B cell (primary cell): ENCODE measurements around the gene RNF213. TPM values are rescaled to one million over a fixed set of nuclear protein-coding genes. Genes with fewer than 3 reads are reported as not detected.
A peak's percentile ranks its signal among the peaks of the same experiment; 100 is the strongest.

Experiments used
- ATAC-seq: fragments of 200-7000 bp; cut with Tn5 transposase; one replicate; pipeline ENCODE4 v1.10.0; 2021; ENCODE audit warnings: low read depth, mild to moderate bottlenecking, moderate number of reproducible peaks, moderate library complexity
- CTCF ChIA-PET: fragments of 350-600 bp; sonication (Branson Sonifier 250); formaldehyde crosslinking; loops from one replicate; lab custom pipeline; 2021; ENCODE audit warnings: antibody characterized with exemption, inconsistent platforms; lab: Charles Lee
- POLR2A ChIA-PET: fragments of 350-600 bp; sonication (Branson Sonifier 250); formaldehyde crosslinking; loops from one replicate; lab custom pipeline; 2021; ENCODE audit warnings: antibody characterized with exemption; lab: Charles Lee
- DNase-seq: peaks from one replicate; pipeline ENCODE4 v3.0.0; 2013
- H2AFZ ChIP-seq: 2 replicates; pipeline ENCODE4 v1.6.1; 2012; ENCODE audit warnings: mild to moderate bottlenecking, low read depth, low read length; ENCODE audit not compliant: insufficient read depth, poor library complexity, severe bottlenecking
- H3K27ac ChIP-seq, 2 donors: 1 replicate in 1 of 2; 2 replicates in 1 of 2; pipeline ENCODE4 v1.5.1; 2012 to 2013; ENCODE audit warnings: low read length in 2 of 2, mild to moderate bottlenecking in 2 of 2, moderate library complexity in 1 of 2
- H3K27me3 ChIP-seq, 4 experiments: fragments of 200-600 bp in 1 of 4; sonication (generic) in 1 of 4; replicated peaks in 1 of 4; 1 replicate in 2 of 4; 2 replicates in 2 of 4; pipeline versions ENCODE4 v1.6.1 to v1.7.0; 2013 to 2016; ENCODE audit warnings: low read length in 3 of 4, mild to moderate bottlenecking in 2 of 4, mixed read lengths in 1 of 4, moderate library complexity in 1 of 4; ENCODE audit not compliant: insufficient read depth in 4 of 4, control insufficient read depth in 3 of 4; ENCODE audit errors: control extremely low read depth in 1 of 4
- H3K36me3 ChIP-seq, 2 experiments: replicated peaks in 1 of 2; 1 replicate in 1 of 2; 2 replicates in 1 of 2; pipeline versions ENCODE4 v1.6.1 to v1.7.1; 2013; ENCODE audit warnings: low read length in 1 of 2; ENCODE audit not compliant: insufficient read depth in 2 of 2, control insufficient read depth in 1 of 2; ENCODE audit errors: control extremely low read depth in 1 of 2, extremely low read depth in 1 of 2
- H3K4me1 ChIP-seq, 2 donors: fragments of 200-600 bp in 1 of 2; sonication (generic) in 1 of 2; 1 replicate in 1 of 2; 2 replicates in 1 of 2; pipeline versions ENCODE4 v1.5.1 to v1.6.1; 2013 to 2017; ENCODE audit warnings: low read length in 2 of 2; ENCODE audit not compliant: control insufficient read depth in 2 of 2, insufficient read depth in 2 of 2
- H3K4me2 ChIP-seq: replicated peaks from 2 replicates; pipeline ENCODE3; 2012; ENCODE audit warnings: mild to moderate bottlenecking, low read depth, low read length; ENCODE audit not compliant: poor library complexity, severe bottlenecking
- H3K4me3 ChIP-seq, 5 experiments: fragments of 200-600 bp in 1 of 5; sonication (generic) in 1 of 5; 1 replicate in 3 of 5; 2 replicates in 2 of 5; pipeline versions ENCODE4 v1.5.1 to v1.7.0; 2011 to 2016; ENCODE audit warnings: low read length in 4 of 5, mild to moderate bottlenecking in 4 of 5, low read depth in 2 of 5, control low read depth in 1 of 5, moderate library complexity in 1 of 5; ENCODE audit not compliant: insufficient read depth in 1 of 5; ENCODE audit errors: control extremely low read depth in 1 of 5, extremely low read depth in 1 of 5
- H3K79me2 ChIP-seq: fragments of 200-600 bp; sonication (generic); one replicate; pipeline ENCODE4 v1.6.0; 2016; ENCODE audit warnings: low read length; ENCODE audit not compliant: control insufficient read depth, insufficient read depth
- H3K9ac ChIP-seq: fragments of 200-600 bp; sonication (generic); 2 replicates; pipeline ENCODE4 v1.6.1; 2017; ENCODE audit warnings: mild to moderate bottlenecking, low read length, moderate library complexity
- H3K9me3 ChIP-seq, 3 donors: one replicate each; pipeline versions ENCODE4 v1.6.1 to v1.7.1; 2013; ENCODE audit warnings: low read length in 2 of 3; ENCODE audit not compliant: control insufficient read depth in 2 of 3, insufficient read depth in 1 of 3; ENCODE audit errors: control extremely low read depth in 1 of 3
- H4K20me1 ChIP-seq: 2 replicates; pipeline ENCODE4 v1.6.0; 2012; ENCODE audit warnings: mild to moderate bottlenecking, low read length; ENCODE audit not compliant: insufficient read depth, control insufficient read depth, poor library complexity, severe bottlenecking
- H3K27ac Mint-ChIP-seq: one replicate; pipeline ENCODE4 v1.8.0; 2021; ENCODE audit warnings: mixed read lengths
- H3K27me3 Mint-ChIP-seq: one replicate; pipeline ENCODE4 v1.8.0; 2021; ENCODE audit warnings: mixed read lengths
- H3K4me1 Mint-ChIP-seq: one replicate; pipeline ENCODE4 v1.8.0; 2021; ENCODE audit warnings: mixed read lengths
- H3K4me3 Mint-ChIP-seq: one replicate; pipeline ENCODE4 v1.8.0; 2021; ENCODE audit warnings: mixed read lengths
- H3K9me3 Mint-ChIP-seq: one replicate; pipeline ENCODE4 v1.8.0; 2022; ENCODE audit warnings: mixed read lengths; ENCODE audit not compliant: insufficient read depth
- EZH2 ChIP-seq: IDR thresholded peaks from 2 replicates; pipeline ENCODE4 v1.6.1; 2012; ENCODE audit warnings: borderline replicate concordance, low read depth, mild to moderate bottlenecking, moderate library complexity, low read length; ENCODE audit not compliant: insufficient read depth, poor library complexity, severe bottlenecking
- WGBS: methylation state at CpG from one replicate; pipeline ENCODE4 v1.1.5; 2013; ENCODE audit warnings: missing lambda C conversion rate; ENCODE audit not compliant: insufficient coverage; 5-methylcytosine and 5-hydroxymethylcytosine counted together
- intact Hi-C: fragments of 100-400 bp; cut with micrococcal nuclease; formaldehyde crosslinking; loops from one replicate; pipeline ENCODE4 v1.10.0; 2022
- polyA plus RNA-seq: library from polyadenylated mRNA; depleted of rRNA; stranded (reverse); fragments of >200 nt; gene quantifications from 2 replicates; pipeline ENCODE4 v1.2.3, GENCODE V29; 2012
- total RNA-seq, 2 donors: library from RNA; stranded (reverse); fragments of 120-200 nt in 1 of 2; gene quantifications; 1 replicate in 1 of 2; 2 replicates in 1 of 2; pipeline versions ENCODE4 v1.2.3 to v1.2.4, GENCODE V29; 2013 to 2022
- TF ChIP-seq, protein P1 (sequence below): fragments of 200-600 bp; IDR thresholded peaks from one replicate; pipeline ENCODE4 v1.8.0; 2022; ENCODE audit warnings: antibody characterized with exemption, mild to moderate bottlenecking

Gene RNF213
- total and polyA plus RNA-seq, 2 donors (not counting 1 experiment from before 2014, with no cell fraction given), result 121 to 287 TPM

DNA sequence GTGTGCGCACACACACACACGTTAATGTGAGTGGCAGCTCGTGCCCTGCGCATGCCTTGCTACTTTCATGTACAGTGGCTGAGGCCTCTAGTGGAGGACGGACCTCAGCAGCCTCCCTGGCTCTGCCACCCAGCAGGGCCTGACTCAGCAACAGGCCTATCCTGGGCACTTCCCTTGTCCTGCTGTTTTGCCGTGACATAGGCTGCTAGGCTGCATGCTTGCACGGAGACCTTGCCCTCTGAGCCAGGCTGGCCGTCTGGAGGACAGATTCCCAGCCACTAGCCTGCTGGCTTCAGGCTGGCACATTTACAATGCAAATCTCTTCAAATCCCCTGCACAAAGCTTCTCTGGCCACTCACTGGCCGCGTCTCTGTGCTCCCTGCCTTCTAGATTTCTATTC, 9.5 kb downstream of the RNF213 start:
- Mint-ChIP-seq H3K9me3 (no peaks in the 10 kb centered on the region), H3K27me3 (no peaks in the 10 kb centered on the region), H3K4me1 (peaks cover 25% of the 10 kb centered on the region), H3K4me3 (no peak overlapping the region), H3K27ac (no peak overlapping the region)
- intact Hi-C loops, result no loop called here
- CTCF ChIA-PET, result interaction anchor here (0.9 to 1.4 kb wide), 4 partner anchors 73 to 169 kb away, joined by 3 to 4 read pairs (median 4); partner anchors contain the start of gene GAA
- peaks cover 7 to 17% of the 10 kb centered on the region in 2 donors for H3K4me1 ChIP-seq
- no peak overlapping the region for H3K4me2 ChIP-seq
- no peak overlapping the region for H3K27ac ChIP-seq
- POLR2A ChIA-PET, result no interaction called here
- H3K4me3 ChIP-seq, result no peak overlapping the region
- 92% methylated on average over 10 of the region's 10 CpGs for WGBS
- peaks cover 3 to 66% of the 10 kb centered on the region in 2 experiments for H3K36me3 ChIP-seq
- peaks cover 90% of the 10 kb centered on the region for H3K79me2 ChIP-seq
- no peaks in the 10 kb centered on the region for H3K9me3 ChIP-seq
- no peak overlapping the region for H3K9ac ChIP-seq
- H3K27me3 ChIP-seq, result no peaks in the 10 kb centered on the region
- TF ChIP-seq, protein P1, sequence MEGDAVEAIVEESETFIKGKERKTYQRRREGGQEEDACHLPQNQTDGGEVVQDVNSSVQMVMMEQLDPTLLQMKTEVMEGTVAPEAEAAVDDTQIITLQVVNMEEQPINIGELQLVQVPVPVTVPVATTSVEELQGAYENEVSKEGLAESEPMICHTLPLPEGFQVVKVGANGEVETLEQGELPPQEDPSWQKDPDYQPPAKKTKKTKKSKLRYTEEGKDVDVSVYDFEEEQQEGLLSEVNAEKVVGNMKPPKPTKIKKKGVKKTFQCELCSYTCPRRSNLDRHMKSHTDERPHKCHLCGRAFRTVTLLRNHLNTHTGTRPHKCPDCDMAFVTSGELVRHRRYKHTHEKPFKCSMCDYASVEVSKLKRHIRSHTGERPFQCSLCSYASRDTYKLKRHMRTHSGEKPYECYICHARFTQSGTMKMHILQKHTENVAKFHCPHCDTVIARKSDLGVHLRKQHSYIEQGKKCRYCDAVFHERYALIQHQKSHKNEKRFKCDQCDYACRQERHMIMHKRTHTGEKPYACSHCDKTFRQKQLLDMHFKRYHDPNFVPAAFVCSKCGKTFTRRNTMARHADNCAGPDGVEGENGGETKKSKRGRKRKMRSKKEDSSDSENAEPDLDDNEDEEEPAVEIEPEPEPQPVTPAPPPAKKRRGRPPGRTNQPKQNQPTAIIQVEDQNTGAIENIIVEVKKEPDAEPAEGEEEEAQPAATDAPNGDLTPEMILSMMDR, result no peak
- TF ChIP-seq EZH2, result no peak
- peaks cover 81% of the 10 kb centered on the region for H4K20me1 ChIP-seq
- DNase-seq (no peak), ATAC-seq (no peak)
- no peak overlapping the region for H2AFZ ChIP-seq

DNA sequence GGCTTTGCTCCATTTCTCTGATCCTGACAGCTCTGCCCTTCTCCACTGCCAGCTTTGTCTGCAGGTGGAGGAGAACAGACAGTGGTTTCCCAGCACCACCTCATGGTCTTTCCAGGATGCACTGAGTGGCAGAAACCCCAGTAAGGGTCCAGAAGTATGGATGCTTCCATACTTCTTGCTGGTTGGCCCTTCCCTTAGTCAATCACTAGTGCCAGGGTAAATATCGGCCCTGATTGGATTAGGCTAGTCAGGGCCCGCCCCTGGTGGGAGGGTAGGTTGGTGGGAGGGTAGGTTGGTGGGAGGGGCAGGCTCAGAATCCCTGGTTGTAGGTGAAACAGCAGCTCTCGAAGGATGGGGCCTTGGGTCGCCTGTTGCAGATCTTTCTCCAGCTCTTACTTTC, 10.2 kb downstream of the RNF213 start:
- POLR2A ChIA-PET, result no interaction called here
- no peak for DNase-seq

More for the DNA sequence above, 10.2 kb downstream of the RNF213 start:
- no peak overlapping the region for H3K4me2 ChIP-seq
- ATAC-seq, result peak; percentile 61
- no peak overlapping the region for H3K4me3 ChIP-seq
- 100% methylated on average over 3 of the region's 4 CpGs for WGBS
- no peaks in the 10 kb centered on the region for H3K9me3 ChIP-seq
- no peak overlapping the region for H2AFZ ChIP-seq
- no peak overlapping the region for H3K27ac Mint-ChIP-seq
- H3K27me3 Mint-ChIP-seq, result no peaks in the 10 kb centered on the region
- peaks cover 2 to 10% of the 10 kb centered on the region in 2 donors for H3K4me1 ChIP-seq
- H4K20me1 ChIP-seq, result peaks cover 81% of the 10 kb centered on the region
- H3K9me3 Mint-ChIP-seq, result no peaks in the 10 kb centered on the region
- no peaks in the 10 kb centered on the region for H3K27me3 ChIP-seq
- no peak overlapping the region for H3K27ac ChIP-seq
- no peak overlapping the region for H3K9ac ChIP-seq
- peaks cover 90% of the 10 kb centered on the region for H3K79me2 ChIP-seq
- H3K4me3 Mint-ChIP-seq, result no peak overlapping the region
- H3K36me3 ChIP-seq, result peaks cover 3 to 66% of the 10 kb centered on the region in 2 experiments
- TF ChIP-seq EZH2, result no peak
- TF ChIP-seq, protein P1, result no peak
- CTCF ChIA-PET, result interaction anchor here (0.9 to 1.4 kb wide), 3 partner anchors 74 to 169 kb away, joined by 3 to 4 read pairs (median 3); partner anchors contain the start of gene GAA
- intact Hi-C loops, result no loop called here
- H3K4me1 Mint-ChIP-seq, result peaks cover 20% of the 10 kb centered on the region
